GM23248 (cell line): ENCODE measurements around the gene TRRAP. TPM values are rescaled to one million over a fixed set of nuclear protein-coding genes. Genes with fewer than 3 reads are reported as not detected.

Experiments
- DNase-seq: peaks from one replicate; pipeline ENCODE4 v3.0.0-alpha.2; 2015
- H2AFZ ChIP-seq: fragments of 200-600 bp; sonication (generic); 2 replicates; pipeline ENCODE4 v1.6.1; 2016; ENCODE audit warnings: antibody characterized with exemption
- H3F3A ChIP-seq: fragments of 200-600 bp; sonication (generic); 2 replicates; pipeline ENCODE4 v1.6.1; 2016; ENCODE audit warnings: mild to moderate bottlenecking, antibody characterized with exemption, mixed run types; ENCODE audit not compliant: insufficient read depth
- H3K27ac ChIP-seq: fragments of 200-600 bp; sonication (generic); 2 replicates; pipeline ENCODE4 v1.5.1; 2016; ENCODE audit warnings: mild to moderate bottlenecking
- H3K27me3 ChIP-seq: fragments of 200-600 bp; sonication (generic); replicated peaks from 2 replicates; pipeline ENCODE4 v1.6.1; 2016; ENCODE audit warnings: mild to moderate bottlenecking; ENCODE audit not compliant: insufficient read depth
- H3K36me3 ChIP-seq: fragments of 200-600 bp; sonication (generic); 2 replicates; pipeline ENCODE4 v1.6.1; 2016; ENCODE audit warnings: low read depth, mild to moderate bottlenecking
- H3K4me1 ChIP-seq: fragments of 200-600 bp; sonication (generic); 2 replicates; pipeline ENCODE4 v1.6.1; 2016; ENCODE audit warnings: mild to moderate bottlenecking; ENCODE audit not compliant: insufficient read depth
- H3K4me2 ChIP-seq: fragments of 200-600 bp; sonication (generic); one replicate; pipeline ENCODE4 v1.6.1; 2016; ENCODE audit warnings: mild to moderate bottlenecking; ENCODE audit not compliant: unreplicated experiment
- H3K4me3 ChIP-seq: fragments of 200-600 bp; sonication (generic); 2 replicates; pipeline ENCODE4 v1.5.1; 2016; ENCODE audit warnings: mild to moderate bottlenecking
- H3K79me2 ChIP-seq: fragments of 200-600 bp; sonication (generic); 2 replicates; pipeline ENCODE4 v1.6.1; 2016; ENCODE audit warnings: mild to moderate bottlenecking; ENCODE audit not compliant: insufficient read depth
- H3K9ac ChIP-seq: fragments of 200-600 bp; sonication (generic); 2 replicates; pipeline ENCODE4 v1.6.1; 2016; ENCODE audit warnings: mild to moderate bottlenecking
- H3K9me2 ChIP-seq: fragments of 200-600 bp; sonication (generic); 2 replicates; pipeline ENCODE4 v1.6.1; 2016; ENCODE audit warnings: mixed run types, mild to moderate bottlenecking, moderate library complexity; ENCODE audit not compliant: insufficient read depth
- H3K9me3 ChIP-seq: fragments of 200-600 bp; sonication (generic); one replicate; pipeline ENCODE4 v1.6.1; 2017; ENCODE audit warnings: low read depth
- H4K20me1 ChIP-seq: fragments of 200-600 bp; sonication (generic); 2 replicates; pipeline ENCODE4 v1.6.0; 2016; ENCODE audit not compliant: insufficient read depth
- EZH2 ChIP-seq: fragments of 200-600 bp; sonication (generic); IDR thresholded peaks from 2 replicates; pipeline ENCODE4 v1.6.1; 2018; ENCODE audit warnings: antibody characterized with exemption, mild to moderate bottlenecking; ENCODE audit not compliant: insufficient read depth, poor library complexity, severe bottlenecking
- EZH2phosphoT487 ChIP-seq: fragments of 200-600 bp; sonication (generic); IDR thresholded peaks from 2 replicates; pipeline ENCODE4 v1.6.1; 2018; ENCODE audit warnings: antibody characterized with exemption, moderate library complexity, mild to moderate bottlenecking, low read depth; ENCODE audit not compliant: insufficient read depth
- WGBS, 2 experiments: methylation state at CpG; one replicate each; pipeline ENCODE4 v1.1.6; 2015 to 2017; ENCODE audit warnings: low lambda C conversion rate in 2 of 2, low coverage in 1 of 2; ENCODE audit errors: missing lambda C conversion rate in 2 of 2; 5-methylcytosine and 5-hydroxymethylcytosine counted together
- in situ Hi-C: fragments of 300-500 bp; cut with MboI; formaldehyde crosslinking; loops from 2 replicates; pipeline ENCODE4 v1.15.0; 2020
- polyA plus RNA-seq: library from polyadenylated mRNA; unstranded; fragments of >200 nt; fragmentation: Nextera tagmentation; extraction: Ambion mirVana; gene quantifications from 2 replicates; pipeline ENCODE4 v1.2.1, GENCODE V29; 2016
- total RNA-seq: library from RNA; depleted of rRNA; stranded (reverse); fragments of >200 nt; shearing (Covaris generic); gene quantifications from 2 replicates; pipeline ENCODE4 v1.2.3, GENCODE V29; 2014

The TRRAP gene
- total and polyA plus RNA-seq, 2 experiments from 2014 or later: 4.8 to 11.3 TPM

GRCh38 chr7:99008181-99008631 lies 129.9 kb downstream of the TRRAP start:
- Histone ChIP-seq H3K4me3 (no peak overlapping the region), H3K9ac (no peak overlapping the region), H2AFZ (no peak overlapping the region), H3K36me3 (peaks cover 18% of the 10 kb centered on the region), H3F3A (no peaks in the 10 kb centered on the region), H3K4me2 (no peak overlapping the region), H3K27me3 (no peaks in the 10 kb centered on the region), H3K4me1 (no peaks in the 10 kb centered on the region), H3K9me2 (no peaks in the 10 kb centered on the region), H3K9me3 (no peaks in the 10 kb centered on the region), H3K79me2 (no peaks in the 10 kb centered on the region), H3K27ac (no peak overlapping the region), H4K20me1 (no peaks in the 10 kb centered on the region)
- TF ChIP-seq EZH2 (no peak), EZH2phosphoT487 (no peak)
- no peak for DNase-seq
- in situ Hi-C loops: no loop called here
- 92 to 96% methylated on average over 21 to 23 of the region's 23 CpGs for WGBS, 2 experiments

DNA sequence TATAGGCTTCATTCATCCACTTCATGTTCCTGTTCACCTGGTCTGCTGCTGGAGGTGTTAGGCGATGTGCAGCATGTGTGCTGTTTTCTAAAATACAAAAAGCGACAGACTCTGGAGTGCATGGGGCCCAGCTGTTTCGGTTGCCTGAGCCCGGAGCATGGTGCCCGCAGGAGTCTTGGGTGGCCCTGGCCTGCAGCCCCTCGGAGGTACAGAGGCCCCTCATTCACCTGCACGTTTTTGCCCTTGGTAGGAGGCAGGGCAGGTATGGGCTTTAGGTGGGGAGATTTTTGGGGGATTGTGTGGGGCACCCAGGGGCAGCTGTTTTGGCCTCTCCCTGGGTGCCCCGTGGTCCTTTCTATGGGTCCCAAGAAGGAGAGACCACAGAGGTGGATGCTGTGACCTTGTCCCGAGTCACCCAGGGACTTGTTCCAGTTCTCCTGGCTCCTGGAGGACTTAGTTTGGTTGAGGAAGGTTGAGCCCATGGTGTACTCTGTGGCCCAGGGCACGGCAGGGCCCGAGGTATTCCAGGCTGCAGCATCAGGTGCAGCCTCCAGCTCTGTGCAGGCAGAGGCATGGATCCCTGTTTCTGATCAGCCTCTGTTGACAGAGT lies 130.7 kb downstream of the TRRAP start:
- WGBS, 2 experiments: 90 to 91% methylated on average over 11 of the region's 11 CpGs
- Histone ChIP-seq H3F3A (no peaks in the 10 kb centered on the region), H3K79me2 (no peaks in the 10 kb centered on the region), H3K9ac (no peak overlapping the region), H3K36me3 (peaks cover 20% of the 10 kb centered on the region), H3K27me3 (no peaks in the 10 kb centered on the region), H3K4me1 (no peaks in the 10 kb centered on the region), H3K4me2 (no peak overlapping the region), H2AFZ (no peak overlapping the region), H3K27ac (no peak overlapping the region), H3K9me2 (no peaks in the 10 kb centered on the region), H4K20me1 (no peaks in the 10 kb centered on the region), H3K4me3 (no peak overlapping the region), H3K9me3 (no peaks in the 10 kb centered on the region)
- TF ChIP-seq EZH2phosphoT487 (no peak), EZH2 (no peak)
- in situ Hi-C loops: no loop called here
- DNase-seq: no peak

DNA sequence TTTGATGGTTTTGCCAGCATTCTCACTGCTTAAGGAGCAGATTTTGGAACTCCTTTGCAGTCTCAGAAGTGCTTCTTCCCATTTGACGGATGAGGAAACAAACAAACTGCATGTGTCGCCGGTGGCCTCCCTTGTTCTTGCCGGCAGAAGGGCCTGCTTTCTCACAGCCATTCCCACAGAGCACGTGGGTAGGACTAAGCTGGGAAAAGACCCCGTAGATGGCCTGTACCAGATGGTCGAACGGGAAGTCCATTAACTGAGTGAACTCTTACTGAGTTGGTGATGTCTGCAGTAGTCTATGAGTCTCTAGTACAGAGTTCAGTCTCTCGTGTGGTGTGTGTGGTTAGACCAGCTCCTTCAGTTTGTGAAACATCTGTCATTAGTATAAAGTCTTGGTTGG lies 131.9 kb downstream of the TRRAP start:
- TF ChIP-seq EZH2phosphoT487 (no peak), EZH2 (no peak)

DNA sequence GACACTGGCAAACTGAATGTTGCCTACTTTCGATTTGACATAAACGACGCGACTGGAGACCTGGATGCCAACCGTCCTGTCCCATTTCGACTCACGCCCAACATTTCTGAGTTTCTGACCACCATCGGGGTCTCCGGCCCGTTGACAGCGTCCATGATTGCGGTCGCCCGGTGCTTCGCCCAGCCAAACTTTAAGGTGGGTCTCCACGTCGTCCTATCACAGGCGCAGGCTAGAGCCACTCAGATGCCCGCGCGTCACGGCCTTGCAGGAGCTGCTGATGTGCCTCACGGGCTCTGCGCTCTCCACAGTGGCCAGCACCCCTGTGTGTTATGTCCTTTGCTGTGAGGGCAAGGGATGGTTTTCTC lies 133.0 kb downstream of the TRRAP start:
- Histone ChIP-seq H3K9ac (no peak overlapping the region), H3K79me2 (0 out of 2 replicates have a peak, but pooled peaks cover 2% of the 10 kb centered on the region), H3K4me3 (no peak overlapping the region), H3K27me3 (no peaks in the 10 kb centered on the region), H4K20me1 (no peaks in the 10 kb centered on the region), H3K9me3 (no peaks in the 10 kb centered on the region), H3F3A (no peaks in the 10 kb centered on the region), H3K9me2 (no peaks in the 10 kb centered on the region), H3K4me1 (no peaks in the 10 kb centered on the region), H3K36me3 (peaks cover 24% of the 10 kb centered on the region), H3K27ac (no peak overlapping the region), H2AFZ (no peak overlapping the region), H3K4me2 (no peak overlapping the region)
- in situ Hi-C loops: no loop called here
- DNase-seq: no peak
- TF ChIP-seq EZH2phosphoT487: no peak
- TF ChIP-seq EZH2: no peak
- 98% methylated on average over 23 to 24 of the region's 24 CpGs for WGBS, 2 experiments

More for the DNA sequence above, 131.9 kb downstream of the TRRAP start:
- no peaks in the 10 kb centered on the region for H3K9me3 ChIP-seq
- peaks cover 22% of the 10 kb centered on the region for H3K36me3 ChIP-seq
- H4K20me1 ChIP-seq: no peaks in the 10 kb centered on the region
- H3F3A ChIP-seq: no peaks in the 10 kb centered on the region
- no peaks in the 10 kb centered on the region for H3K27me3 ChIP-seq
- H3K4me2 ChIP-seq: no peak overlapping the region
- no peak for DNase-seq
- H2AFZ ChIP-seq: no peak overlapping the region
- H3K79me2 ChIP-seq: no peaks in the 10 kb centered on the region
- no peaks in the 10 kb centered on the region for H3K4me1 ChIP-seq
- WGBS, 2 experiments: 66 to 67% methylated on average over 9 of the region's 9 CpGs
- in situ Hi-C loops: no loop called here
- no peak overlapping the region for H3K27ac ChIP-seq
- no peak overlapping the region for H3K9ac ChIP-seq
- H3K4me3 ChIP-seq: no peak overlapping the region
- no peaks in the 10 kb centered on the region for H3K9me2 ChIP-seq
